ENCODE measurements around the gene GLIS1.
"Not testable (repeated sequence)": the region's sequence is repeated elsewhere in the genome, so short reads cannot be mapped to it uniquely, and the experiment has no call there.

GLIS1 gene

DNA sequence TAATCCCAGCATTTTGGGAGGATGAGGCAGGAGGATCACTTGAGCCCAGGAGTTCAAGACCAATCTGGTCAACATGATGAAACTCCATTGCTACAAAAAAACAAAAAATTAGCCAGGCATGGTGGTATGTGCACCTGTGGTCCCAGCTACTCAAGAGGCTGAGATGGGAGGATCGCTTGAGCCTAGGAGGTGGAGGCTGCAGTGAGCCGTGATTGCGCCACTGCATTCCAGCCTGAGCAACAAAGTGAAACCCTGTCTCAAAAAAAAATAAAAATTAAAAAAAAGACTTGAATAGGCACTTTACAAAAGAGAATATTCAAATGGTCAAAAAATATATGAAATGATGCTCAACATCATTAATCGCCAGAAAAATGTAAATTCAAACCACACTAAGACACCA is 91.0 kb downstream of the GLIS1 start:
- not testable (repeated sequence) for DNase-seq

GRCh38 chr1:53646732-53647131 is 92.2 kb downstream of the GLIS1 start:
- DNase-seq: no peak

- no peak for DNase-seq
Observed at GRCh38 chr1:53645690-53646078, 93.3 kb downstream of the GLIS1 start.

DNA sequence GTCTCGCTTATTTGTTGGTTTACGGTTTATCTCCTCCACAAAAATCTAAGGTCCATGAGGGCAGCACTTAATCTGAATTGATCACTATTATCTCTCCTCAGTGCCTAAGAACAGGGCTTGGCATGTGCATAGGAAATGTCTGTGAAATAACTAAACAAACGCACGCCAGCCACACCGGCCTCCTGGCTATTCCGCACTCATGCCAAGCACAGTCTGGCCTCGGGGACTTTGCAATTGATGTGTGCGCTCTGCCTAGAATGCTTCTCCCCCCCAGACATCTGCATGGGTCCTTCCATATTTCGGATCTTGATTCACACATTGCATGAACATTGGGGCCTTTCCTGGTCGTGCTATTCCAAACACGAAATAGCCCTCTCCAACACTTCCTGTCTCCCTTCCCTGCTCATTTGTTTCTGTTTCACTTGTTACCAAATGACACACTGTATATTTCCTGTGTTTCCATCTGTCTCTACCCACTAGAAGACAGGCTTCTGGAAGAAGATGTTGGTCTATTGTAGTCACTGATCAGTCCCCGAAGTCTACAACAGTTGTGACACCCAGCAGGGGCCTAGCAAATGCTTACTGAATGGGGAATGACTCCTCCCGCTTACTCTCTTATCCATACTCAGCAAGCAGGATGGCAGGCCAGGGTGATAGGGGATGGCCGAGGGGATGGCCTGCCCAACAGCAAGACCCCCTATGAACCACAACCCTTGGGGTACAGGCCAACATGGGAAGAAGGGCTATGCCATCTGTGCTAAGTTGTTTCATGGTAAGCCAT is 93.9 kb downstream of the GLIS1 start:
- DNase-seq: no peak

DNA sequence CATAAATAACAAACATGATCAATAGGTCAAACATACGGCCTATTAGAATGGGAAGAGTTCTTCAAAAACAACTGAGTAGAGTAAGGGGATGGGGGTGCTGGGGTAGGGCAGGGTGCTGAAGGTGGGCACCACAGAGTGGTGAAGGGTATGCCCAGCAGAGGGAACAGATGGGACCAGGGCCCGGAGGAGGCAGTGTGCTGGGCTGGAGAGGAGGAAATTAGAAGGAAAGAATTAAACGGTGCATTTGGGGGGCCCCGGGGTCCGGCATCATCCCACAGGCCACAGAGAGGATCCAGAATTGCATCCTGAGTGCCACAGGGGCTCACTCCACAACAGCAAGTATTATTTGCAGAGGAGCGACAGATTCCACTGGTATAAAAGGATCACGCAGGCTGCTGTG is 94.5 kb downstream of the GLIS1 start:
- no peak for DNase-seq

DNA sequence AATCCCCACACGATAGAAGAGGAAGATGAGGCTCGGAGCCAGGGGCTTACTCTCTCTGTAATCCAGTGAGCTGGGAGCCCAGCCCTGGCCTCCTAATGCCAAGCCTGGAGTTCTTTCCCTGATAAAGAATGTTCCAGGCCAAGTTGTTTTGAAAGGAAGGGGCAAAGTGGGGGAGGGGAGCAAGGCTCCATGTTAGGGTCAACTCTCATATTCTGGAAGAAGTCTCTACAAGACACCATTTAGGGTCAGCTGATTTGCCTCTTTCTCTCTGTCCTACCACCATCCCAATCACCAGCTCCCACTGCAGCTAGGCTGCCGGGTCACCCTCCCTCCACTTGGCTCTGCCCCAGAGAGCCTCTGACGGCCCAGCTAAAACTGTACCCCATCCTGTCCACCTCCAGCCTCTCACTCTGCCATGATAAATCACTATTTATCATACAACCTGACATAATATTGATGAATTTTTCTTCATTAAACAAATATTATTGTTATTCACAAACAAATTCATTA is 95.0 kb downstream of the GLIS1 start:
- DNase-seq: no peak

- no peak for DNase-seq
Observed at GRCh38 chr1:53643041-53643880, 95.7 kb downstream of the GLIS1 start.

DNA sequence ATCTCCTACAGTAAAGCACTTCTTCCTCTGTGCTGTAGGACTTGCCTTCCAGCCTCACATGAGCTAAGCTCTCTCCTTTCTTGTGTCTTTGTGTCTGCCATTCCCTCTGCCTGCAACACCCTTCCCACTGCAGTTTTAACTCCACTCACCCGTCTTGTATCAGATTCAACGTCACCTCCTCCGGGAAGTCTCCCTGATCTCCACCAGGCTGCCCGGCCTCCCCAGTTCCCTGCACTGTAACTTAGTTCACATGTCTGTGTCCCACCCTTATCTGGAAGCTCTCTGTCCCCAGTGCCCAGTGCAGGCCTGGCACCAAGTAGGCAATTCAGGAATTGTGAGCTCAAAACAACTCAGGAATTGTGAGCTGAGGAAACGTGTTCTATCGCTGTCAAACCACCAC is 96.4 kb downstream of the GLIS1 start:
- DNase-seq: no peak

- DNase-seq: no peak
Observed at GRCh38 chr1:53642215-53642555, 96.8 kb downstream of the GLIS1 start.

- DNase-seq: no peak
Observed at GRCh38 chr1:53641481-53642214, 97.3 kb downstream of the GLIS1 start.

GRCh38 chr1:53640701-53641075 is 98.3 kb downstream of the GLIS1 start:
- no peak for DNase-seq

DNA sequence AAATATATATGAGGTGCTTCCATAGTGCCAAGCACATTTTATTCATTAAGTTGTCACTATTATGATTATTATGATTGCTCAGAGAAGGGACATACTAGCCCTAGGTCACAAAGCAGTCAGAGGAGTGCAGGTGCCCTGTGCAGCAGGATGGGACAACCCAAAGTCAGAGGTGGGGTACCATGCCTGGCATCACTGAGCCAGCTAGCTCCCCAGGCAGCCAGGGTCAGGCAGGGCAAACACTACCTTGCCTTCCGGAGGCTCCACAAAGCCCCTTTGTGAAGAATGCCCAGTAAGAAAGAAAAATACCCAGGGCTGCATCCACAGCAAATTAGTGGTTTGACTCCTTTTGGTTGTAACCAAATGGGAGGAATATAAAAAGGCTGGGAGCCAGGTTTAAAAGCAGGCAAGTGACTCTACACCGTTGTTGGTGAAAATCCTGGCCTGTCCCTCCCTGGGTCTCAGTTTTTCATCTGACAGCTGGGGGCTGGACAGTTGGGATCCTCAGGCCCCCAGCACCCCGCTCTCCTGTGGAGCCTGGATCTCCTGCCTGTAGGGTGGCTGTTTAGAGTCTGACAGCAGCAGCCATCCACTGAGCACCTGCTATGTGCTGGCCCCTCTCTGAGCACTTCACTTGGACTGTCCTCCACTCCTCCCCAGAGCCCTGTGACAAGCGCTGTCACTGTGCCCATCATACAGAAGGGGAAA is 98.8 kb downstream of the GLIS1 start:
- no peak for DNase-seq

- no peak for DNase-seq
Observed at GRCh38 chr1:53639251-53639763, 99.7 kb downstream of the GLIS1 start.

- no peak for DNase-seq
Observed at GRCh38 chr1:53638360-53639035, 100.5 kb downstream of the GLIS1 start.

DNA sequence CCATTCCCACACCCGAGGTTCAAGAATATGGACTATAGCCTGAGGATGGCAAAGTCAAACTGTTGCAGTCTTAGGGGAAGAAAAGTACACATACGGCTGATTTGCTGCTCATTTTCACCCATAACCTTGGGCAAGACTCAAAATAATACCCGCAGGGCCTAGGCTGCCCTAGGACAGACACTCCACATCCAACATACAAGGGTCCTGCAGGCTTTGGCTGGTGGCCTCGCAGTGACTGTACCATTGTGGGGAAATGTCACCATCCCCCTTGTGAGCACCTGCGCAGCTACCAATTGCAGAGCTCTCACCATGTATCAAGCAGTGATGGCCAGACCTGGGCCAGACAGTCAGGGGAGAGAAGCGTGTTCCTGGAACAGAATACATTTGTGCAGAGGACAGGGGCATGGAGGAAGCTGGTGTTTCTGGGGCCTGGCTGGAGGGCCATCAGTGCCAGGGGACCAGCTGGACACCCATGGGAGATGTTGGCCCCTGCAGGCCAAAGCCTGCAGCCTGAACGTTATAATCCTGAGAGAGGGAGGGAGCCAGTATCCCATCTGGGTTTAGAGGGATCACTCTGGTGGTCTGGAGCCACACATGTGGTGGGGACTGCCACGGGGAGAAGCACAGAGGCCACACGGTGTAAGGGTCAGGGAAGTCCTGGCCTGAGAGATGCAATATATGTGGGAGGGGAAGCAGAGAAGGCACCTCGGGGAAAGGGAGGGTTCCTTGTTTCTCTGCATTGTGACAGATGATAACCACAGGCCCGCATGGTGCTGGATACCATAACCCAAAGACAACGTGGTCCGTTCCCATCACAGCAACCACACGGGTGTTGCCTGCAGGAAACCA is 101.2 kb downstream of the GLIS1 start:
- DNase-seq: no peak

DNA sequence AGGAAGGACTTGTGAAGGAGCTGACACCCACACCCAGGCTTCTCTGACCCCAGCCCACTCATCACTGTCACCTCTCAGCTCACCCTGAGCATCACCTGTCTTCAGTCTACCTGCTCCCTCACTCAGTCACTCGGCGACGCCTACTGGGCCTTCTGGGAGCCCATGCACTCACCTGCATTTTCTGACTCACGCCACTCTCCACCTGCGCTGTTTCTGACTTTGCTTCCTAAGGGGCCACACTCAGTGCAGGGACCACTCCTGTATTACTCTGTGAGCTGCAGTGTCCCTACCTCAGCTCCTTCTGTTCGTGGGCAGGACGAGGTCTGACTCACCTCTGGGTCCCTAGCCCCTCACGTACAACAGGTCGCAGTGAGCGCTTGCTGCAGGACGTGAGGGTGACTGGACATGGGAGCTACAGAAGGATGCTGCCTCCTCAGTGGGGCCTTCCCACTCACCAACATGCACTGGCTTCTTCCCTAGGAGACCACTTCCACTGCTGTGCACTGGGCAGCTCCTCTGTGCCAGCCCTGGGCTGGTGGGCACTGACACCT is 102.3 kb downstream of the GLIS1 start:
- no peak for DNase-seq

- no peak for DNase-seq
Observed at GRCh38 chr1:53634571-53634979, 104.4 kb downstream of the GLIS1 start.

DNA sequence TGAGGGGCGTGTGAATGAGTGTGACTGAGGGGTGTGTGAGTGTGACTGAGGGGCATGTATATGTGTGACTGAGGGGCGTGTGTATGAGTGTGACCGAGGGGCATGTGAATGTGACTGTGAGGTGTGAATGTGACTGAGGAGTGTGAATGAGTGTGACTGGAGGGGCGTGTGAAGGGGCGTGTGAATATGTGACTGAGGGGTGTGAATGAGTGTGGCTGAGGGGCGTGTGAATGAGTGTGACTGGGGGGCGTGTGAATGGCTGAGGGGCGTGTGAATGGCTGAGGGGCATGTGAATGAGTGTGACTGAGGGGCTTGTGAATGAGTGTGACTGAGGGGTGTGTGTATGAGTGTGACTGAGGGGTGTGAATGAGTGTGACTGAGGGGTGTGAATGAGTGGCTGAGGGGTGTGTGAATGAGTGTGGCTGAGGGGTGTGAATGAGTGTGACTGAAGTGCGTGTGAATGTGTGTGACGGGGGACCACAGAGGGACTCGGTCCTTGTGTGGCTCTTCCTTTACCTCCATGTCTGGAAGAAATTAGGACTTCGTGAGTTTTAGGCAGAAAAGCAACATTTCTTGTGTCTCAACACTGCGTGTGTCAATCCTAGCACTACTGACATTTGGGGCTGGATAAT is 105.8 kb downstream of the GLIS1 start:
- DNase-seq: no peak

- no peak for DNase-seq
Observed at GRCh38 chr1:53631622-53632310, 107.2 kb downstream of the GLIS1 start.

Data from stimulated activated CD4-positive, alpha-beta T cell treated with anti-CD3 and anti-CD28 coated beads, Interleukin-4, amount 100 ng/mL, for 4 hours (primary cell).